Fibroblast of skin of abdomen (primary cell): ENCODE measurements around the gene CLCF1.
A peak's percentile ranks its signal among the peaks of the same experiment; 100 is the strongest.

Source experiments
- DNase-seq: peaks from one replicate; pipeline ENCODE4 v3.0.0-alpha.2; 2013

The CLCF1 gene

DNA sequence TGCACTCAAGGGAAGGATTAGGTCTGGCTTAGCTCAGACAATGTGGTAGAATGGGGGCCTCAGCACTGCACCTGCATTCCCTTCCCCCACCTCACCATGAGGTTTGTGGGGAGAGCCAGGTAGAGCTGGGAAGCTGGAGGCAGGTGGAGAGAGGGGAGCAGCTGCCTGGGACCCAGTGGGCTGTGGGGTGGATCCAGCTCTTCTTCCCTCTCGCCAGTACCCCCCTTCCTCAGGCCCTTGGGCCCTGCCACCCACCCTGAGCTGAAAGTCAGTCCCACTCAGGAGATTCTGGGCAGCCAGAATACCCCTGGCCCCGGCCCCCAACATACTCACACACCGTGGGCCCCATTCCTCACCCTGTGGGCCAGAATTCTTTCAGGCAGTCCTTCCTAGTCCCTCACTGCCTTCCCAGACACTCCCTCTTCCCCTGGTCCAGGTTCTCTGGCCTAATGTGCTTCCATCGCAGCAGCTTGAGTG lies 17.0 kb downstream of the CLCF1 start:
- DNase-seq: no peak

DNA sequence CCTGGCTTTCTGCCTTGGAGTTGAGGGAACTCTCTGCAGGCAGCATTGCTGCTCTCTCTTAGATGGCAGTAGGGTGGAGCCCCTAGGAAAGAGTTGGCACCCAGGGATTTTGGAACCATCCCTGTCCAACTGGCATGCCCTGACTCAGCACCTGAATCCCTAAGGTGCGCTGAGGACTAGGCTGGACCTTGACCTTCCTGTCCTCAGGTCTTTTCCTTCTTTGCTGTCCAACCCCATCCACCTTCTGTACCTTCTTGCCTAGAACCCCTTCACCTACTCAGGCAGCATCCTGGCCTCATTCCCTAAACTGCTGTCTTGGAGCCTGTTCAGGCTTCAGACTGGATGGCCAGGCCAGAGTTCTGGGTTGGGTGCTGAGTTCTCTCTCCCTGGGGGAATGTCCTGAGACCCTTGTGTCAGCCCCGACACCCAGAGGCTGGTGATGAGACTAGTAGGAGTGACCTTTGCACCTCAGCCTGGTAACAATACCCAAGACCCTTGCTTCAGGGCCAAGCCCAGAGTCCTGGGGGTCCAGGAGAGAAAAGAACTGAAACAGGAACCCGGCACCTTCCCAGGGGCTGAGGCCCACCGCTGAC lies 17.5 kb downstream of the CLCF1 start:
- no peak for DNase-seq

DNA sequence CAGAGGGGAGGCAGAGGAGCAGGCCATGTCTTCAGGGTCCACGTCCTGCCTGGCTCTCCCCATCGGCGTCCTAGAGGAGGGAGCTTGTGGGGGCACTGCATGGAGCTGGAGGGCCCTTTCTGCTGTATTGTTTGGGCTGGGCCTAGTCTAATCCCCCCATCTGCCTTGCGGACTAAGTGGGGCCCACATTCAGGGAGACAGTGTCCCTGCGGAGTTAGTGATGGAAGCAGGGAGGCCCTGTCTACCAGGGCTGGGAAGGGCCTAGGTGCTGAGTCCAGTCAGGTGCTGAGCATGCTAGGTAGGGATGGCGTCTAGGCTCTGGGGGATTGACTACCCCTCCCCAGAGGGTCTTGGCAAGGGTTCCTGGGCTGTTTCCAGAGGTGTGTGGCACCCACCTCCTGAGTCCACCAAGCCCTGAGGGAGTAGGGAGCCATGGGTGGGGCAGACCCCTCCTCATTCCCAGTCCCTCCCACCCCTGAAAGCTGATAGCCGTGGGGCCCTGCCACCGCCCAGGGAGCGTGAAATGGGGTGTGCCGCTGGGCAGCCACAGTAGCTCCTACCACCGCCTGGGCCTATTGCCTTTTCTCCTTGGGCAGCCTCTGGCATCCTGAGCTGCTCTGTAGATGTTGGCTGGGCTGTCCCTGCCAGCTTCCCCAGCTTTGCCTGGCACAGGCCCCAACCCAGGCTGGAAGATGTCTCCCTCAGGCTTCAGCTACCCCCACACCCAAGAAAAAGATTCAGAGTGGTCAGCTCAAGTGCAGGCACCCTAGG lies 18.2 kb downstream of the CLCF1 start:
- no peak for DNase-seq

DNA sequence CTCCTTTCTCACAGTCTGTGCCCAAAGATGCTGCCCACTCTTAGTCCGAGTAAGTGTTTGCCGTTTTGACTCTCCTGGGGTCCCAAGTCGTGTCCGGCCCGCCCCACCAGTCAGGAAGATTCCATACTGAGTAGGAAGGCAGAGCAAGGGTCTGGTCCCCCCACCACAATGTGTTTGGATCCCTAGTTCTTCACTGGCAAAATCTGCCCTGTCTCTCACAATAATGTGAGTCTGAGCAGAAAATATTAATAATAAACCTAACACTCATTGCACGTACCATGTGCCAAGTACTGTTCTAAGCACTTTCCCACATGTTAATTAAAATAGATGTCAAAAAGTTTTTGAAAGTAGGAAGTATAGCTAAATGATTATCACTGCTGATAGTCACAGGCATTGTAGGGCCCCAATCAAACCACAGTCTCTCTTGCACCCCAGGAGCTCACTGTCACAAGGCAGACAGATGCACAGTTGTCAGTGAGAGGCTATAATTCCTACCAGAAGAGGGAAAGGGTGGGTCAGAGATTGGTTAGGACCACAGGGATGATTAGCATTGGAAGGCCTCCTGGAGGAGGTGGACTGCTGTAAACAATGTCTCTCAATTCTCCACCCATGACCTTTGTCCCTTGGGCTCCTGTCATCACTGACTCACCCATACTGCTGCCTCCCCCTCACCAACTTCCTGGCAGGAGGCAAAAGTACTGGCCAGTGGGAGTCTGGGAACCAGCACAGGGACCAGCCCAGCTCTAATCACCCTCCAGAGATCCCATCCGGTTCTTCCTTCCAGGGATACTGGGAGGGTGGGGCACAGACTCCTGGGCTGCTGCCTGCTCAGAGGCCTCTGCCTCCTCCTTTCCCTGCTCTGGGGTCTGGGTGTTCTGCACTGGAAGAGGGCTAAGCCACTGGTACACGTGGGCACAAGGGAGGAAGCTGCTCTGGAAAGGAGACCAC lies 19.0 kb downstream of the CLCF1 start:
- DNase-seq: peak; percentile 84

DNA sequence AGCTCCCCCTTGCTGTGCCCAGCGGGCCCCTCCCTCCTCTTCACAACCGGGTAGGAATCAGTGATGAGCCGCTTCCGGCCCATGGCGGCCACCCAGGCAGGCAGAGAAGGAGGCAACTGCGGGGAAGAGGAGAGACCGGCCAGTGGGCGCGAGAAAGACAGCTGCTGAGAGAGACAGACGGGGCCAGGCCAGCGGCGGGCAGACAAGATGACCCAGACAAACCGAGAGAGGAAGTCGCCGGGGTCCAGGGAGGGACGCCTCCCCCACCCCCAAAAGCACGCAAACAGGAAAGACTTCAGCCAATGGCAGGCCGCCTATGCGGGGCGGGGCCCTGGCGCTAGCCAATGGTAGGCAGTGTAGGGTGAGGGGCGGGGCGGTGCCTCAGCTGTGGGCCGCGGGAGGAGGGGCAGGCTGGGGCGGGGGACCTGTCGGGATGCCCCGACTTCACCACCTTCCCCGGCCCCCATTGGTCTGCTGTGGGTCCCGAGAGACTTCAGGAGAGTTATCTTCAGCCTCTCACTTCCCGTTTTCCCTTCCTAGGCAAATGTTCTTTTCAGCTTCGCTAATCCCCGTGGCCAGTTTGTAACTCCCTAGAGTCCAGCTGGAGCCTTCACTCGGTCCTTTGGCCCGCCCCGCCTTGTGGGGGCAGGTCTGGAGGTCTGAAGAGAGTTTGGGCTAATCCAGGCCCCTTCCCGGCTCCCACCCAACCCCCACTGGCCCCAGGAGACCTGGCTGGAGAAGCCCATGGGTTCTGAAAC lies 19.9 kb downstream of the CLCF1 start, which contains the start of gene POLD4:
Gene POLD4 (minus strand): TSS at position 230 of the 758 bp plus-strand sequence. CDS start 147 bp downstream, at position 83.
- peak; percentile 96 for DNase-seq

DNA sequence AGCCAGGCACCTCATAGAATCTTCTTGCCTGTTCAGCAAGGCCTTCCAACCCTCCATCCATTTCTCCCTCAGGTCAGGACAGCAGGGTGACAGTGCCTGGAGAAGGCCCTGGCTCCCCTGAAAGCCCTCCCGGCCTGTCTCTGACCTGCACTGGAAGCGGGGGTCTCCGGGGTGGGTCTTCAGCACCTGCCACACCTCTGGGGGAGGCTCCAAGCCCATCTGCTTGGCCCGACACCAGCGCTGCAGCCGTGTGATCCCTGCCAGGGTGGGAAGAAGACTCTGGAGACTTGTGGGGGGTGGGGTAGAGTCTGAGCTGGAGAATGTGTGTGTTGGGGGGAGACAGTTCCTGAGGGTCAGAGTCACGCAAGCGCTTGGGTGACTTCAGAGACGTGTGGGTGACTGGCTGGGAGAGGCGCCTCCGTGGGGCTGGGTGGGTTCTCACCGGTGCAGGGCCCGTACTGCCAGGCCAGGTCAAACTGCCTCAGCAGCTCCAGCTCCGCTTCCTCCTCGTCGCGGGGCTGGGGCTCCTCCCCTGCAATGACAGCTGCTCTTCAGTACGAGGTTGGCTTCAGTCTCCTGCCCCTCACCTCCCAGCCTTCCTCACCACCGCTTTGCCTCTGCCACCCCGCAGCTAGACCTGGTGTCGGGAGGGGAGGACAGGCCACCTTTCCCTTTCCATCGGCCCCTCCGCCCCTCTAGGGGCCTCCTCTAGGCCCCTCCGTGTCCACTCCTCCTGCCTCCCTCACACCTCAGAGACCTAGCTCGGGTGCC lies 20.7 kb downstream of the CLCF1 start:
- DNase-seq: no peak

DNA sequence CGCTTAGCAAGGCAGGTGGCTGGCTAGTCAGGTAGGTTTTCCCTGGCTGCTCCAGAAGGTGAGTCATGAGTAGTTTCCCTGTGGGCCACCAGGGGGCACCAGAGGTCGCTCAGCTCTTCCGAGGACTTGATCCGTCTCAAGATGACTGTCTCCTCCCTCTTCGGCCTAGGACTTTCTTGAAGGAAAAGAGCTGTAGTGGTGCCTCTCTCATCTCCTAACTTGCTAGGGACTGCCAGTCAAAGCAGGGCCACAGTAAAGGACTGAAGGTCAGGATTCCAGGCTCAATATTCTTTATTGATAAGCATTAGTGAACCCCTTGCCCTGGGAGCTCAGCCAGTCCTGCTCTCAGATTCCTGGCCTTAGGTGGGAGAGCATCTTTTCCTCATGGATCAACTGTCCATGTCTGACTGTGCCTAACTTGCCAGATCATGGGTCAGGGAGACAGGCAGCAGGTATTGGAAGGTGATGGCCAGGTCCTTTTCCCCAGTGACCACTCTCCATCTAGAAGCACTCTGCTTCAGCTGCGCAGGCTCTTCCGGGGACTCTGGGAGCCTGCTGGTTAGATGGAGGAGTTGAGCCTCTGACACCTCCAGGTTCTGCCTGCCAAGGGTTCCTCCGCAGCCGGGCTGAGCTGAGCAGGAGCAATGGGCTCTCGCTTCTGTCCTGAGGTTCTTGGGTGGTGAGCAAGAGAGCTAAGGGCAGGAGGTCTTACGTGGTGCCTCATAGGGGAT lies 22.0 kb downstream of the CLCF1 start:
- DNase-seq: peak; percentile 68

DNA sequence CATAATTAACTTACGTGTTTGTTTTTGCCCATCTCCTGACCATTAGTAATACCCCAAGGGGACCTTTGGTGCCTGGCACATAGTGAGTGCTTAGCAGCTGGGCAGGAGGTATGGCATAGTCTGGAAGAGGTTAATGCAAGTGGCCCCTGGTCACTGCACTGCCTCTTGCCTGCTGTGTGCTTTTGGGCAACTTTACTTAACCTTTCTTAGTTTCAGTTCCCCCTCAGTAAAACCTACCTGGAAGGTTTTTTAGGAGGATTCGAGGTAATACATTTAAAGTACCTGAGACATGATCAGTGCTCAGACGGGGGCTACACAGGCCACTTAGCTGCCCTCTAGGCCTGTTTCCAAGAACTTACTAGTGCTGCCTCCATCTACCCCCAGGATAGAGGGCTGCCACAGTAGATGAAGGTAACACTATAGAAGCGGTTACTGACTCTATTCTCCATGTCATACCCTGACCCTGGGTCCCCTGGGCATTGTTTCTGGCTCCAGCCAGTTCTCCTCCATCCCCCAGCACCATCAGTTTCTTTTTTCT lies 23.4 kb downstream of the CLCF1 start:
- no peak for DNase-seq

DNA sequence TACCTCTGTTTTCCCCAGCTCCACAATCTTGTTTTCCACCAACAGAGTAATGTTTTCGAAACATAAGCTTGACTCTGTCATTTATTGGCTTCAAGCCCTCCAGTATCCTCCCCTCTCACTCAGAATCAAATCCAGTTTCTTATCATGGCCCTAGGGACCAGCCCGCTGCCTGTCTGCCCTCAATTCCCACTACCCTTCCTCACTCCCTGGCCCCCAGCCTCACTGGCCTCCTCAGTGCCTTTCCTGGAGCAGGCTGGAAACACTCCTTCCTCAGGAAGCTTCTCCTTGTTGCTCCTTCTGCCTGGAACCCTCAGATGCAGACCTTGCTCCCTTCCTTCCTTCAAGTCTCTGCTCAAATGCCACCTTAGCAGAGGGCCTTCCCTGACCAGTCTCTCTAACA lies 23.9 kb downstream of the CLCF1 start:
- no peak for DNase-seq

DNA sequence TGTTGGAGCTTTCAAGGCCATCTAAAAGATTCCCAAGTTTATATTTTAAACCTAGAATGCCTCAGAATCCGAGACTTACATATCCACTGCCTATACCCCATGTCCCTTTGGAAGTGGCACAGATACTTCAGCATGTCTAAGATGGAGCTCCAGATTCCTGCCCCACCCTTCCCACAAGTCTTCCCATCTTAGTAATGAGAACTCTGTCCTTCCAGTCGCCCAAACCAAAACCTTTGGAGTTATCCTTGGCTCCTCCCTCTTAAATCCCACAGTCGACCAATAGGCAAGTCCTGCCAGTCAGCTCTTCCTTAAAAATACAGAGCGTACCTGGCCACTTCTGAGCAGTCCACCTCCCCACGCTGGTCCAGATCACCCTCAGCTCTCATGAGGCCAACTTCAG lies 24.4 kb downstream of the CLCF1 start:
- DNase-seq: no peak

DNA sequence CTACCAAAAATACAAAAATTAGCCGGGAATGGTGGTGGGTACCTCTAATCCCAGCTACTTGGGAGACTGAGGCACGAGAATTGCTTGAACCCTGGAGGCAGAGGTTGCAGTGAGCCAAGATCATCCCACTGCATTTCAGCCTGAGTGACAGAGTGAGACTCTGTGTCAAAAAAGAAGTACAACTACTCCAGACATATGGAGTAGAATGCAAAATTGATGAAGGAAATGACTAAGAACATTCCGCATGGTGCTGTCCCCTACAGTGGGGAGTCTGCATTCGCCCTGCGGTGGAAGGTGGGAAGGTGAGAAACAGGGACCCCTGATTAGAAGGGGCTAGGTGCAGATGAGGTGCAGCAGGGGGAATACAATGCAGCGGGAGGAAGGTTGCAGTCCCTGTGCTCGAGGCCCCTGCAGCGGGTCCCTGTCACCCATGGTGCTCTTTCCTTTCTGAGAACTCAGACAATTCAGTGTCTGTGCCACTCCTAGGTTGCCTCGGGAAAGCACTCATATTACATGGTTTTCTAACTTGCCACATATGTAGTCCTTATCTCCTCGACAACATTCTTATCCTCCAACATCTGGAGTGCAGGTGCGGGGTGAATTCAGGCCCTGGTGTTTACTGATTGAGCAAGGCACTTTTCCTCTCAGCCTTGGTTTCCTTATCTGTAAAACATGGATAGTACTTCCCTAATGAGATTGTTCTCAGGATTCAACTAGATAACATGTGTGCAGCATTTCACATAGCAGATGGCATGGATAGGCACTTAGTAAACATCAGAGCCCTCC lies 25.2 kb downstream of the CLCF1 start:
- peak; percentile 58 for DNase-seq

DNA sequence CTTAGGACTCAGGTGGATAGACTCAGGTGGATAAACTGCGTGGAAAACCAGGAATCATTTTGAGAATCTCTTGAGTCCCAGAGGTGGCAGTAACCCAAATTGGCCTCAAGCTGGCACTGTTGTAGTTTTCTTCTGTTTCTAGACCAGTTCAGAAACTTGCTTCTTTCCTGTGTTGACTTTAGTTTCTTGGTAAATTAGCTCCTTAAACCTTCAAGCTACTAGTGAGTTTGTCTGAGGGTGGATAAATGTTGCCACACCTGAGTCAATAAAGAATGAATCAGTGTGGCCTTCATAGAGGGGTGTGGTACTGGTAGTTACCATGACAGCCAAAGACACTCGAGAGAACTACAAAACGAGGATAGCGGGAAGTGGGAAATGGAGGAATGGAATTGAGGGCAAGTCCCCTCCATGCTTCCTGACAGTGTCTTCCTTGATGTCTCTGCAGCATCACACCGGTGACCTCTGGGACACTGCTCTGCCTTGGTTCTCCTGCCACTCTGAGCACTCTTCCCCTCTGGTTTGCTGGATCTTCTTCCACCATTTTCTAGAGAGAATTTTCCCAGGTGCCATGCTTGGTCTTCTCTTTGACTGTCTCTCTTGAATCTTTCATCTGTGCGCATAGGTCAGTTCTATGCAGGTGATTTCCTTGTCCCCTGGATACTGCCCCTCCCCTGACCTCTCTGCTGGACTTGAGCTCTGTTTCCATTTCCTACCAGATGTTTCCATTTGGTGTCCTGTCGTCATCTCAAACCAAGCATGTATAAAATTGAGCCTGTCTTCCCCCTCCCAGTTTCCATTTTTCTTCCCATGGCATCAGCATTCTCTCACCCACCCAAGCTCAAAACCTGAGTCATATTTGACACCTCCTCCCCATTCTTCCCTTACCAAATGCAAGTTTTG lies 27.2 kb downstream of the CLCF1 start:
- DNase-seq: peak; percentile 47

DNA sequence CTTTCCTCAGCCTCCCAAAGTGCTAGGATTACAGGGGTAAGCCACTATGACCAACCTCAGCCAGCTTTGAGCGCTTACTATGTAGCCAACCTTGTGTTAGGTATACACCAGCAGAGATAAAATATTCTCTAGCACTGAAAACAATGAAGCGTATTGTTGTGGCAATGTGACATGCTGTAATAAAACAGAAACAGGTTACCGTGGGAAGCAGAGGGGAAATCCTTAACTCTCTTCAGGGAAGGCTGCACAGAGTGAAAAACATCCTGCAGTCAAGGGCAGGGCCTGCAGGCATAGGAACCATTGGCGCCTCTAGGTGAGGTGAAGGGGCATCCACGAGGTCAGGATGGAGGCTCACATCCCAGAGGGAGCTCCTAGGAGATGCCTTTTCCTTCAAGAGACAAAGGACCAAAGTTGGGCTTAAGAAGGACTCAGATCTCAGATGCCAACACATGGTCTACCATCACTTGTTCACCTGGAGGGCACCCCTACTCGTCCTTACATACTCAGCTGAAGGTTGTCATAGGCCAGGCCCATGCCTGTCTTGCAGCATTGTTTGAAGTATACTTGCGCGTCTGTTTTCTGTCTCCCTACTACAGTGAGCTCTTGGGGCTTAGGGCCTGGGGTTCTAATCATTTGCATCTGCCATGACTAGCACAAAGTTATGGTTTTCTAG lies 28.0 kb downstream of the CLCF1 start:
- DNase-seq: no peak

DNA sequence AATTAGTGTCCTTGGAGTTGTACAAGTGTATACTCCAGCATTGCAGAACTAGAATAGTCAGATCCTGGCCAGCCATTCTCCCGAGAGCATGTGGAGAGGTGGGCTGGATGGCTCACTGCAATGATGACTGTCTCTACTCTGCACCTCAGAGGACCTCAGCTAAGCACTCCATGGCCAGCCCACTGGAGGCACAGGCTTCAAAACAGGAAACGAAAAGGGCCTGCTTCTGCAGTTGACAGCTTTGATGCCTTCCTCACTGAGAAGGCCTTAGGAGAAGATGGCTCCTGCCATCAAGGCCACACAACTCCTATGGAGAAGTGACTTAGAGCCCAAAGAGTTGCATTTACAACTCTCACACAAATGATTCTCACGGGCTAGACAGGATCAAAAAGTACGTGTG lies 29.1 kb downstream of the CLCF1 start:
- no peak for DNase-seq

DNA sequence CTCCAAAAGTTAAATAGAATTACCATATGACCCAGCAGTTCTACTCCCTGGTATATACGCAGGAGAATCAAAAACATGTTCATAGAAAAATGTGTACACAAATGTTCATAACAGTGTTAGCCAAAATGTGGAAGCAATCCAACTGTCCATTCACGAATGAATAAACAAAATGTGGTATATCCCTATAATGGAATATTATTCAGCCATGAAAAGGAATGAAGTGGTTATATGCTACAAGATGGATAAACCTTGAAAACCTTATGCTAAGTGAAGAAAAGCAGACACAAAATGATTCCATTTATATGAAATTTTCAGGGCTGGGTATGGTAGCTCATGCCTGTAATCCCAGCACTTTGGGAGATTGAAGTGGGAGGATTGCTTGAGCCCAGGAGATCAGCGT lies 36.1 kb downstream of the CLCF1 start:
- no peak for DNase-seq

DNA sequence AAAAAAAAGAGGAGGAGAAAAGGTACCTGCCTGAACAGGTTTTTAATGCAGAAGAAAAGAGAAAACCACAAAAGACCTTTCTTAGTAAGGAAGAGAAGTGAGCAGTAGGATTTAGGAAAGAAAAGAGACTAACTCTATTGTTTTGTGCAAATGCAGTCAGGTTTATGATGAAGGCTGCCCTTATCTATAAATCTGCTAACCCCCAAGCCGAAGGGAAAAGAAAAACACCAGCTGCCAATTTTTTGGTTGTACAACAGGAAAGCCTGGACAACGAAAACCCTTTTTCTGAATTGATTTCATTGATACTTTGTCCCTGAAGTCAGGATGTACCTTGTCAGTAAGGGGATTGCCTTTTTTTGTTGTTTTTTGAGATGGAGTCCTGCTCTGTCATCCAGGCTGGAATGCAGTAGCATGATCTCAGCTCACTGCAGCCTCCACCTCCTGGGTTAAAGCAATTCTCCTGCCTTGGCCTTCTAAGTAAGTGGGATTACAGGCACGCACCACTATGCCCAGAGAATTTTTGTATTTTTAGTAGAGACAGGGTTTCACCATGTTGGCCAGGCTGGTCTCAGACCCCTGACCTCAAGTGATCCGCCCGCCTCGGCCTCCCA lies 41.2 kb downstream of the CLCF1 start:
- DNase-seq: no peak

DNA sequence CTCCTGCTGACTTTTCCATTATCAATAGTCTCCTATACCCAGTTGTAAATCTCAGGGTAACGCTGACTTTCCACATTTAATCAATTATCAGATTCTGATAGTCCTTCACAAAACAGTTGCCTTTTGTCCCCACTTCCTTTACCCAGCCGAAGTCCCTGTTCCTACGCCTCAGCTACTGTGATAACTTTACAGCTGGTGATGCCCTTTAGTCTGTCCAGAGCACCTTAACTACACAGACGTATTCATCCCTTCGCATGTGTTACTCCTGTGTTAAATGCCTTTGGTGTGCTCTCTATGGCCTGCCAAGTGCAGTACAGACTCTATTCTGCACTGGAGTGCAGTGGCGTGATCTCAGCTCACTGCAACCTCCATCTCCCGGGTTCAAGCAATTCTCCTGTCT lies 49.9 kb downstream of the CLCF1 start:
- no peak for DNase-seq

DNA sequence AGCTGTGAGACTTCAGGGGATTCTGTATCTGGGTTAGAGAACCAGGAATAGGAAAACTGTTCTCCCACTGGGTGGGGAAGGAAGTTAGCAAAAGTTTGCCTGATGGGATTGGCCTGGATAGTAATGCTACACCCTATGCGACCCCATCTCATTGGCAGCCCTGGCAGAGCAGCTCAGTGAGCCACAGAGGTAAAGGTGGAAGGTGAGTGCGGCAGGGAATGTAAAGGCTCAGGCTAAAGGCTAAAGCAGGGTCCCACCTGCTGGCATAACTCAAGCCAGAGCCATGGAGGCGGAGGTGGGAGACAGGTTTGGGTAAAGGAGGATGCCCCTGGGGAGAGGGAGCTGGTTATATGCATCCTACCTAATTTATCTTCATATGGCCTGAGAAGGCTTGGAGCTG lies 51.3 kb downstream of the CLCF1 start:
- DNase-seq: no peak
